ENCODE data around the gene NLE1. TPM values are rescaled to one million over a fixed set of nuclear protein-coding genes. Genes with fewer than 3 reads are reported as not detected.

The NLE1 gene
- total and polyA plus RNA-seq, 2 of the 8 experiments (the other 6 are each of a cell fraction or from before 2014, with no cell fraction given) = 50.4 to 51.5 TPM

DNA sequence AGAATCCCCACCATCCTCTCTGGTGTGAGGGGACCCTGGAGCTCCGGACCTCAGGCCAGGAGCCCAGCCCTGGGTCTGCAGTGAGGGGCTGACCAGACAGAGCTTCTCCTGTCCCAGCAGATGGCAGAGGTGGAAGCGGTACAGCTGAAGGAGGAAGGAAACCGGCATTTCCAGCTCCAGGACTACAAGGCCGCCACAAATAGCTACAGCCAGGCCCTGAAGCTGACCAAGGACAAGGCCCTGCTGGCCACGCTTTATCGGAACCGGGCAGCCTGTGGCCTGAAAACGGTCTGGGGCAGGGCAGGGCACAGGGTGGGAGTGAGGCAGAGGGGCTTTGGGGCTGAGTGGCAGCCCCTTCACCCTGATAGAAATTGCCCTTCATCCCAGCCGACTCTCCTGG is 6.0 kb upstream of the NLE1 start (continued):
- TF ChIP-seq SAP30 (IDR thresholded peaks at IDR 0.05; ENCODE audit: insufficient read depth, insufficient replicate concordance, low read length) = no peak
